Osteoblast (primary cell): ENCODE data around the gene EFHB. TPM values are rescaled to one million over a fixed set of nuclear protein-coding genes. Genes with fewer than 3 reads are reported as not detected.

Experiments
- DNase-seq: peaks from one replicate; pipeline ENCODE4 v3.0.0; 2011; ENCODE audit warnings: low spot score, mixed read lengths; ENCODE audit not compliant: insufficient read length; ENCODE audit errors: missing footprints
- H2AFZ ChIP-seq: 2 replicates; pipeline ENCODE4 v1.6.0; 2011; ENCODE audit warnings: mild to moderate bottlenecking, low read length
- H3K27ac ChIP-seq: 2 replicates; pipeline ENCODE4 v1.5.1; 2011; ENCODE audit warnings: mild to moderate bottlenecking, low read depth, low read length, moderate library complexity
- H3K27me3 ChIP-seq: 2 replicates; pipeline ENCODE4 v1.6.0; 2012; ENCODE audit warnings: mild to moderate bottlenecking, control low read depth, inconsistent platforms, low read length, moderate library complexity; ENCODE audit not compliant: insufficient read depth
- H3K36me3 ChIP-seq: 2 replicates; pipeline ENCODE4 v1.5.1; 2011; ENCODE audit warnings: mild to moderate bottlenecking, low read length, control low read depth, moderate library complexity; ENCODE audit not compliant: insufficient read depth
- H3K4me1 ChIP-seq: 2 replicates; pipeline ENCODE4 v1.5.1; 2011; ENCODE audit warnings: mild to moderate bottlenecking, low read length, control low read depth, moderate library complexity; ENCODE audit not compliant: insufficient read depth
- H3K4me2 ChIP-seq: 2 replicates; pipeline ENCODE4 v1.6.0; 2011; ENCODE audit warnings: mild to moderate bottlenecking, low read length; ENCODE audit not compliant: insufficient read depth
- H3K4me3 ChIP-seq: fragments of 200-600 bp; sonication (generic); 3 replicates; pipeline ENCODE4 v1.5.1; 2012; ENCODE audit warnings: mild to moderate bottlenecking, low read length, inconsistent platforms; ENCODE audit not compliant: insufficient read depth
- H3K79me2 ChIP-seq: 2 replicates; pipeline ENCODE4 v1.6.0; 2012; ENCODE audit warnings: mild to moderate bottlenecking, low read length, control low read depth, inconsistent platforms; ENCODE audit not compliant: insufficient read depth
- H3K9me3 ChIP-seq: 2 replicates; pipeline ENCODE4 v1.5.1; 2011; ENCODE audit warnings: low read depth, low read length, control low read depth
- H4K20me1 ChIP-seq: 2 replicates; pipeline ENCODE4 v1.6.0; 2012; ENCODE audit warnings: mild to moderate bottlenecking, low read length, control low read depth; ENCODE audit not compliant: insufficient read depth
- total RNA-seq: library from RNA; depleted of rRNA; stranded (reverse); fragments of >200 nt; gene quantifications from 2 replicates; pipeline ENCODE4 v1.2.3, GENCODE V29; 2012
- TF ChIP-seq, protein P1 (sequence below): IDR thresholded peaks from 2 replicates; pipeline ENCODE4 v1.5.1; 2011; ENCODE audit warnings: mild to moderate bottlenecking, low read depth, low read length, moderate library complexity; ENCODE audit errors: extremely low read depth

The EFHB gene
- total RNA-seq, 1 donor, result 1.8 TPM

- Histone ChIP-seq H3K4me2 (no peak overlapping the region), H3K9me3 (no peaks in the 10 kb centered on the region), H3K27ac (no peak overlapping the region), H3K4me1 (no peaks in the 10 kb centered on the region), H2AFZ (no peak overlapping the region), H3K36me3 (peaks cover 44% of the 10 kb centered on the region), H3K27me3 (no peaks in the 10 kb centered on the region), H3K79me2 (peaks cover 99% of the 10 kb centered on the region), H3K4me3 (no peak overlapping the region), H4K20me1 (peaks cover 49% of the 10 kb centered on the region)
- TF ChIP-seq, protein P1, sequence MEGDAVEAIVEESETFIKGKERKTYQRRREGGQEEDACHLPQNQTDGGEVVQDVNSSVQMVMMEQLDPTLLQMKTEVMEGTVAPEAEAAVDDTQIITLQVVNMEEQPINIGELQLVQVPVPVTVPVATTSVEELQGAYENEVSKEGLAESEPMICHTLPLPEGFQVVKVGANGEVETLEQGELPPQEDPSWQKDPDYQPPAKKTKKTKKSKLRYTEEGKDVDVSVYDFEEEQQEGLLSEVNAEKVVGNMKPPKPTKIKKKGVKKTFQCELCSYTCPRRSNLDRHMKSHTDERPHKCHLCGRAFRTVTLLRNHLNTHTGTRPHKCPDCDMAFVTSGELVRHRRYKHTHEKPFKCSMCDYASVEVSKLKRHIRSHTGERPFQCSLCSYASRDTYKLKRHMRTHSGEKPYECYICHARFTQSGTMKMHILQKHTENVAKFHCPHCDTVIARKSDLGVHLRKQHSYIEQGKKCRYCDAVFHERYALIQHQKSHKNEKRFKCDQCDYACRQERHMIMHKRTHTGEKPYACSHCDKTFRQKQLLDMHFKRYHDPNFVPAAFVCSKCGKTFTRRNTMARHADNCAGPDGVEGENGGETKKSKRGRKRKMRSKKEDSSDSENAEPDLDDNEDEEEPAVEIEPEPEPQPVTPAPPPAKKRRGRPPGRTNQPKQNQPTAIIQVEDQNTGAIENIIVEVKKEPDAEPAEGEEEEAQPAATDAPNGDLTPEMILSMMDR, result no peak
- DNase-seq, result no peak
Measured at GRCh38 chr3:19954676-19955075, 20.7 kb upstream of the EFHB start.

DNA sequence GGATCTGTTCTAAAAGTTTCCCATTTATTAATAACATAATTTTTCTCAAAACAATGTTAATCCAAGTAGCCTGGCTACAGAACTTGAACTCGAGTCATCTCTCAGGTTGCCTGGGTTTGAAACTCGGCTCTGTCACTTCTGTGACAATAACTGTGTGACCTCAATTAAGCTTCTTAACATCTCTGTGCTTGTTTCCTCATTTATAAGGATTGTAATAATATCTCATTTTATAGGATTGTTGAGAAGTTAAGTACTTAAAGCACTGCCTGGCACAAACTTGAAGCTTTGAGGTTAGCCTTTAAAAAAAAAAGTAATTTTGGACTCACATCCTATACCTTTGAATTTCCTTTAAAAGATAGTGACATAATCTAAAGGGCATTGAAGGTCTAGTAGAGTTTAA, 16.3 kb upstream of the EFHB start:
- H3K27ac ChIP-seq, result peak overlapping the region; percentile 29
- peaks cover 33% of the 10 kb centered on the region for H3K36me3 ChIP-seq
- peak overlapping the region; percentile 83 for H3K4me2 ChIP-seq
- peaks cover 85% of the 10 kb centered on the region for H3K79me2 ChIP-seq
- no peaks in the 10 kb centered on the region for H3K9me3 ChIP-seq
- DNase-seq, result no peak
- no peak overlapping the region for H2AFZ ChIP-seq
- no peak overlapping the region for H3K4me3 ChIP-seq
- H3K27me3 ChIP-seq, result no peaks in the 10 kb centered on the region
- H3K4me1 ChIP-seq, result peaks cover 19% of the 10 kb centered on the region
- H4K20me1 ChIP-seq, result peaks cover 59% of the 10 kb centered on the region
- TF ChIP-seq, protein P1, result no peak

DNA sequence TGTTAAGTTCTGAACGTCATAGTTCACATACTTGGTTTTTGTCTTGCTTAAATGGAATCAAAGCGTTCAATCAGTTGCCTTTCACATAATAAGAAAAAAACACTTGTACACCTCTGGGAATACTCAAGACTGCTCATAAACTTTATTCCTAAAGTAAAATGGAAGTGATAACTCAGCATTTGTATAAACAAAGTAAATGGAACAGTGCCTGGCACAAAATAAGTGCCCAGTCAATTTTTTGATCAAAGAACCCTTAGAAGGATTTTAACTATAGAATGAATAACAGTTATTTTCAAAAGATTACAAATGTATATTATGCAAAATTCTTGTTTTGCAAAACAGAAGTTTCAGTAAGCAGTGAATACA, 14.2 kb upstream of the EFHB start:
- no peak for DNase-seq
- H3K36me3 ChIP-seq, result peaks cover 14% of the 10 kb centered on the region
- H3K9me3 ChIP-seq, result no peaks in the 10 kb centered on the region
- H3K4me2 ChIP-seq, result peak overlapping the region; percentile 83
- H4K20me1 ChIP-seq, result peaks cover 41% of the 10 kb centered on the region
- peak overlapping the region; percentile 88 for H2AFZ ChIP-seq
- TF ChIP-seq, protein P1, result no peak
- peaks cover 19% of the 10 kb centered on the region for H3K4me1 ChIP-seq
- H3K27ac ChIP-seq, result peak overlapping the region; percentile 91
- peak overlapping the region; percentile 97 for H3K4me3 ChIP-seq
- peaks cover 64% of the 10 kb centered on the region for H3K79me2 ChIP-seq
- H3K27me3 ChIP-seq, result no peaks in the 10 kb centered on the region

DNA sequence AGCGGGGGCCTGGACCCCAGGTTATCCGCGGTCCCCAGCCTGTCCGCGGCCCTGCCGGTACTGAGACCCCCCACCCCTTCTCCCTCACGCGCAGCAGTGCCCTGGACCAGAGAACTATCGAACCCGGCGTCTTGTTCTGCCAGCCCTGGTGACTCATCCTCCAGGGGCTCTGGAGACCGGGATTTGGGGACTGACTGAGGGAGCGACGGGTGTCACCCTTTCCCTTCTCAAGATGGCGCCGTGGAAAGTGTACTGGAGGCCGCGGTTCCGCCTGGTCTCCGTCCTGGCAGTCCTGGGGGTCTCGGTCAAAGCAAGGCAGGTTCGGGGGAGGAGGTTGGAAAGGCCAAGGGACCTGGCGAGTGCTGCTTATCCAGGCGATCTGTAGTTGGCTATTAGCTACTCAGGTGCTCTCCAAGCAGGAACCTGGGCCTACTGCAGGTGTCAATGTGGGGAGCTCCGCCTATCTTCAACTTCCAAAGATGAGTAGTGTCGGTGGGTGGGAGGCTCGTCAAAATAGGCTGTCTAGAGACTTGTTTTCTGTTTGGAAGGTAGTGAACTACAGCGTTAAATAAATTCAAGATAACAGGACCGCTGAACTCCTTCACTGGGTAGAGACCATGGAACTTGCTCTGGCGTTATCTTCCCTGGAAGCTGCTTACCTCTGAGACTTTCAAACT, 13.7 kb upstream of the EFHB start:
- Histone ChIP-seq H3K4me3 (peak overlapping the region; percentile 97), H3K9me3 (no peaks in the 10 kb centered on the region), H3K4me1 (peaks cover 19% of the 10 kb centered on the region), H3K4me2 (peak overlapping the region; percentile 83), H3K79me2 (peaks cover 59% of the 10 kb centered on the region), H2AFZ (peak overlapping the region; percentile 88), H3K27me3 (no peaks in the 10 kb centered on the region), H3K36me3 (peaks cover 14% of the 10 kb centered on the region), H3K27ac (peak overlapping the region; percentile 91), H4K20me1 (peaks cover 41% of the 10 kb centered on the region)
- TF ChIP-seq, protein P1, result no peak
- DNase-seq, result peak; percentile 85
